ENCODE results near the gene TCF7L2. TPM values are rescaled to one million over a fixed set of nuclear protein-coding genes. Genes with fewer than 3 reads are reported as not detected.

The TCF7L2 gene
- total RNA-seq, 1 donor from 2014 or later, result 44.4 TPM

- no peak overlapping the region for H3K4me3 ChIP-seq
- intact Hi-C loops (cut with DNase I), result no loop called here
- no peaks in the 10 kb centered on the region for H3K27me3 ChIP-seq
- TF ChIP-seq POLR2AphosphoS5 (IDR thresholded peaks at IDR 0.05; ENCODE audit: insufficient read depth in 1 of 2, low read depth in 1 of 2), result no peak
- peaks cover 0 to 32% of the 10 kb centered on the region in 2 donors for H3K36me3 ChIP-seq
- no peaks in the 10 kb centered on the region for H3K9me3 ChIP-seq
- no peak for DNase-seq (ENCODE audit: extremely low spot score in 2 of 2)
- H3K27ac ChIP-seq, result no peak overlapping the region
- no peaks in the 10 kb centered on the region for H3K4me1 ChIP-seq
Observed at GRCh38 chr10:113142601-113143362, 192.7 kb downstream of the TCF7L2 start.

- TF ChIP-seq POLR2A (IDR thresholded peaks at IDR 0.05) (no peak), POLR2AphosphoS5 (IDR thresholded peaks at IDR 0.05; ENCODE audit: insufficient read depth in 1 of 2, low read depth in 1 of 2) (no peak), CTCF (IDR thresholded peaks at IDR 0.05) (no peak)
- peaks cover 0 to 33% of the 10 kb centered on the region in 2 donors for H3K36me3 ChIP-seq
- intact Hi-C loops (cut with DNase I), result no loop called here
Observed at GRCh38 chr10:113144576-113144975, 194.5 kb downstream of the TCF7L2 start.

DNA sequence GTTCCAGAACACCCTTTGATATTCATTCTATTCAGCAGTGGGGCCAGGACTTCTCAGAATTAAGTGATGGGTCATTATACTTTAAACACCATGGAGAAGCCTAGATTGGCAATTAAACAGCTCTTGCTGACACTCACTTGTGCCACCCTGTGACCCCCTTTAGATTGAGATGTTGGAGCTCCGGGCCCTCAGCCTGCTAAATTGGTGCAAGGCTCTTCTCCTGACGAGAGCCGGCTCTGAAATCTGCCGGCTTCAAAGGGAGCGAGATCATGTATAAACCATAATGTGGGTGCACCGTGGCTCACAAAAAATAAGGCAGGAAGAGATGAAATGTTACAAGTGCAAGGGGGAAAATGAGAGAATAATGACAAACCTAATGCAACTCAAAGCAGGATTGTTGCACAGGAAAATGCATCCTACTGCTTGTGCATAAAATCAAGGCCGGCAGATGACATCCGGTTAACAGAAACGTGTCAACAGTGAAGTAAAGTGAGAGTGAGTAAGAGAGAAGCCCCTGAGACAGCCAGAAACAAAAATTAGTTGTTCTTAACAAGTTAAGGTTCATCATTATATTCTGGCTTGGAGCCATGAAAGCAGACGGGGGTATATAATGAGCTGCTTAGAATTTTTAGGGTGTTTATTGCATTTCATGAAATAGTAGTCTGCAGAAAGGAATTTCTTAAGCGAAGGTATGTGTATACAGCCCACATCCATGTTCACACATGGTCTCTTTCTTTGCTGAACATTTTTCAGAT is 198.2 kb downstream of the TCF7L2 start:
- no peak for DNase-seq (ENCODE audit: extremely low spot score in 2 of 2)
- H3K4me3 ChIP-seq, result no peak overlapping the region
- no peaks in the 10 kb centered on the region for H3K27me3 ChIP-seq
- intact Hi-C loops (cut with DNase I), result no loop called here
- peaks cover 0 to 63% of the 10 kb centered on the region in 2 donors for H3K36me3 ChIP-seq
- H3K27ac ChIP-seq, result no peak overlapping the region
- H3K9me3 ChIP-seq, result no peaks in the 10 kb centered on the region
- no peak for TF ChIP-seq POLR2AphosphoS5 (IDR thresholded peaks at IDR 0.05; ENCODE audit: insufficient read depth in 1 of 2, low read depth in 1 of 2)
- no peak for TF ChIP-seq CTCF (IDR thresholded peaks at IDR 0.05)
- TF ChIP-seq POLR2A (IDR thresholded peaks at IDR 0.05), result no peak
- no peaks in the 10 kb centered on the region for H3K4me1 ChIP-seq

More at GRCh38 chr10:113144576-113144975, 194.5 kb downstream of the TCF7L2 start:
- DNase-seq (ENCODE audit: extremely low spot score in 2 of 2), result no peak
- Histone ChIP-seq H3K27ac (no peak overlapping the region), H3K27me3 (no peaks in the 10 kb centered on the region), H3K4me1 (no peaks in the 10 kb centered on the region), H3K9me3 (no peaks in the 10 kb centered on the region), H3K4me3 (no peak overlapping the region)

DNA sequence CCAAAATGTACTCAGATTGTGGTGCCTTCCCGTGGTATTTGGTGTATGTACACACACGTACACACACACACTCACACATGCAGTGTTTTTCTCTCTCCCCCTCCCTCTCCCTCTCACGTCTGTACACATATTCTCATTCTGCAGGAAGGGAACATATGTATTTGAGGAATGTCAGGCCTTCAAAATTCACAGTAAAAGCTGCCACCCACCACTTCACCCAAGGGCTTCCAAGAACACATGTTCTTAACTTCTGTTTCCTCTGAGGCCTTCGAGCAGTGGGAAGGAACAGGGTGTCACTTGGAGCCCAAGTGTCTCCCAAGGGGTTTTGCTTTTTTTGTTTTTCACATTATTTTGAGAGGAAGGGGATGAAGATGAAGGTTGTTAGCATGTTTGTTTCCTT is 198.9 kb downstream of the TCF7L2 start:
- TF ChIP-seq POLR2AphosphoS5 (IDR thresholded peaks at IDR 0.05; ENCODE audit: insufficient read depth in 1 of 2, low read depth in 1 of 2) (no peak), POLR2A (IDR thresholded peaks at IDR 0.05) (no peak), CTCF (IDR thresholded peaks at IDR 0.05) (no peak)
- Histone ChIP-seq H3K27ac (no peak overlapping the region), H3K36me3 (peaks cover 0 to 67% of the 10 kb centered on the region in 2 donors), H3K9me3 (no peaks in the 10 kb centered on the region), H3K4me3 (no peak overlapping the region), H3K27me3 (no peaks in the 10 kb centered on the region), H3K4me1 (no peaks in the 10 kb centered on the region)
- no peak for DNase-seq (ENCODE audit: extremely low spot score in 2 of 2)
- intact Hi-C loops (cut with DNase I), result no loop called here

DNA sequence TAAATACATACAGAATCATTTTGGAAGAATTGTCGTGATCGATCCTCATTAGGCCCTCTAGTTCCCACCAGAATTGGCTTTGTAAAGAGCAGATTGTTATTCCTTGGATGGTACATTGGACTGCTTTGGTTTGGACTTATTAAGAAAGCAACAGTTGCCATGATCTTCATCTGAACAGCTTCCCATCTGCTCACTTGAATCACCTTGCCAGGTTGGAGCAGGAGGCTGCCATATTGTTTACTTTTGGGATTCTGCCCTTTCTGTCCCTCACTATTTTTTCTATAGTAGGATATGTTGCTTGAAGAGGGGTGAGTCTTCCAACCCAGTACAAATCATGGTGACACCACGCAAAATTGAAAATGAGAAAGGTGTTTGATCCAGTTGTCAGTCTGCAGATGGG is 199.6 kb downstream of the TCF7L2 start:
- H3K36me3 ChIP-seq, result peaks cover 0 to 70% of the 10 kb centered on the region in 2 donors
- no peak for TF ChIP-seq POLR2A (IDR thresholded peaks at IDR 0.05)
- TF ChIP-seq CTCF (IDR thresholded peaks at IDR 0.05), result no peak
- no peak for TF ChIP-seq POLR2AphosphoS5 (IDR thresholded peaks at IDR 0.05; ENCODE audit: insufficient read depth in 1 of 2, low read depth in 1 of 2)

More for the DNA sequence above, 199.6 kb downstream of the TCF7L2 start:
- DNase-seq (ENCODE audit: extremely low spot score in 2 of 2), result no peak
- no peaks in the 10 kb centered on the region for H3K9me3 ChIP-seq
- H3K27me3 ChIP-seq, result no peaks in the 10 kb centered on the region
- intact Hi-C loops (cut with DNase I), result no loop called here
- H3K27ac ChIP-seq, result no peak overlapping the region
- H3K4me1 ChIP-seq, result no peaks in the 10 kb centered on the region
- no peak overlapping the region for H3K4me3 ChIP-seq
